Naive B cell (primary cell): ENCODE results near the gene RCC2. TPM values are rescaled to one million over a fixed set of nuclear protein-coding genes. Genes with fewer than 3 reads are reported as not detected.
A peak's percentile ranks its signal among the peaks of the same experiment; 100 is the strongest.

Experiments
- ATAC-seq, 2 donors: fragments of 150-1000 bp; cut with Tn5 transposase; 2 replicates each; pipeline ENCODE4 v1.10.0; 2021; ENCODE audit warnings: low read depth in 2 of 2, mild to moderate bottlenecking in 2 of 2, moderate library complexity in 2 of 2
- DNase-seq: peaks from one replicate; pipeline ENCODE4 v3.0.0; 2022
- H3K27ac Mint-ChIP-seq, 6 donors: one replicate each; pipeline ENCODE4 v1.8.0; 2020 to 2022; ENCODE audit warnings: mild to moderate bottlenecking in 6 of 6, mixed read lengths in 6 of 6, moderate library complexity in 5 of 6, inconsistent platforms in 2 of 6
- H3K27me3 Mint-ChIP-seq, 3 donors: one replicate each; pipeline ENCODE4 v1.8.0; 2021 to 2022; ENCODE audit warnings: mixed read lengths in 3 of 3, mild to moderate bottlenecking in 1 of 3
- H3K36me3 Mint-ChIP-seq, 2 donors: one replicate each; pipeline ENCODE4 v1.8.0; 2020 to 2022; ENCODE audit warnings: mixed read lengths in 2 of 2, inconsistent platforms in 1 of 2, mild to moderate bottlenecking in 1 of 2
- H3K4me1 Mint-ChIP-seq, 3 donors: one replicate each; pipeline ENCODE4 v1.8.0; 2020 to 2022; ENCODE audit warnings: mixed read lengths in 3 of 3, inconsistent platforms in 1 of 3, mild to moderate bottlenecking in 1 of 3, moderate library complexity in 1 of 3
- H3K4me3 Mint-ChIP-seq, 8 donors: one replicate each; pipeline ENCODE4 v1.8.0; 2020 to 2022; ENCODE audit warnings: mild to moderate bottlenecking in 8 of 8, mixed read lengths in 8 of 8, moderate library complexity in 8 of 8, inconsistent platforms in 2 of 8
- H3K9me3 Mint-ChIP-seq, 7 donors: one replicate each; pipeline ENCODE4 v1.8.0; 2020 to 2022; ENCODE audit warnings: mixed read lengths in 7 of 7, mild to moderate bottlenecking in 5 of 7, inconsistent platforms in 2 of 7, moderate library complexity in 1 of 7
- polyA plus RNA-seq, 6 donors: library from polyadenylated mRNA; unstranded; fragments of 300-500 nt; fragmentation: Illumina TruSeq; gene quantifications; one replicate each; pipeline ENCODE4 v1.2.3, GENCODE V29; 2021; ENCODE audit warnings: low read depth in 6 of 6

The RCC2 gene
- polyA plus RNA-seq, 6 donors from 2014 or later = 15.3 to 43.0 (median 24.2) TPM

DNA sequence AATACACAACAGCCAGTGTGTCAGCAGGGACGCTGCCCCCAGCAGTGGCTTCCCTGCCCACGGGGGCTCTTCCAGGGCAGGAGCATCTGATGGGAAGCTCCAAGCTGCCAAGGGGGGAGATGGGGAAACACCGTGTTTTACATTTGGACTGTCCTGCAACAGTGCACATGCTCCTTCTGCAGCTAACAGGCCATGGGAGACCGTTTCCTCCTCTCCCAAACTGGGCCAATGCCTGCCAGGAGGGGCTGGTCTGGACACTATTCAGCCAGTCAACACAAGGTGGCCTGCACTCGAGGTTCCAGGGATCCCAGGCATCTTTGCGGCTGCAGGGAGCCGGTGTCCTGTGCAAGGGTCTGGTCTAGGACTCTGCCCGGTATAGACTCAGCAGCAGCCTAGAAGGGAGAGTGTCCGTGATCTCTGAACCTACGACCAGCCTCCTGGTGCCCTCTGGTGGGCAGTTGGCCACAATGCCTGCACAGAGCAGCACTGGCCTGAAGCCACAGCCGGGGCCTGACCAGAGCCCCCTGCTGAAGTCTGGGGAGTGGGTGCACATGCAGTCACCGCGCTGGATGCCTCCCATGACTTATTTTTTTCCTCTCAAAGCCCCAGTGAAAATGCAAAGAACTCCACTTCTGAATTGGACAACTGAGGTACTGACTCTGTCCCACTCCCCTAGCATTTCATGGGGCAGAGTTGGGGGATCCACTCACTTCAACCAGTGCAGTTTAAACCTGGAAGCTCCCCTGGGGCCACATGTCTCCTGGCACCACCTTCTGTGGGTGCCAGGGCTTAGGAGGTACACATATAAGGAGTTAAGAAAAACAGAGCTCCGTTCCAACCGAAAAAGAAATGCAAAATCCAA lies 33.3 kb downstream of the RCC2 start:
- Mint-ChIP-seq H3K4me3 (no peak overlapping the region), H3K27me3 (no peaks in the 10 kb centered on the region), H3K4me1 (no peaks in the 10 kb centered on the region), H3K36me3 (peaks cover 14 to 22% of the 10 kb centered on the region in 2 donors), H3K9me3 (no peaks in the 10 kb centered on the region), H3K27ac (peak overlapping the region in 3 of 6 donors; percentile 47 to 76 (median 56))
- DNase-seq = peak; percentile 11
- ATAC-seq = peak; percentile 75 to 79

DNA sequence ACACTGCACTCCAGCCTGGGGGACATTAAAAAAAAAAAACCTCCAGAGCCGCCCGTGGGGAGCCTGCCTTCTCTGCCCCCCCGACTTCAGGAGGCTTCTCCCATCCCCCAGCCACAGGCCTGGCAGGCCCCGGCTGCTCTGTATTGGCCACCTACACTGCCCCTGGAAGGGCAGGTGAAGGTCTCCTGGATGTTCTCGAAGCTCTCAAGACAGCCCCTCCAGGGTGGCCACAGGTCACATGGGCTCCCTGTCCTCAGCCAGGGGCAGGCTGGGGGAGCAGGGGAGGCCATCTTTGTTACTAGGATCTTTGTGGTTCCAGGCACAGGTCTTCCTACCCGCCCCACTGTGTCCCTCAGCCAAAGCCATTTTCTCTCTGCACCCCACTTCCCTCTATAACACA lies 34.7 kb downstream of the RCC2 start:
- ATAC-seq (no peak), DNase-seq (no peak)
- Mint-ChIP-seq H3K36me3 (peaks cover 14 to 22% of the 10 kb centered on the region in 2 donors), H3K4me3 (no peak overlapping the region), H3K4me1 (no peaks in the 10 kb centered on the region), H3K27me3 (no peaks in the 10 kb centered on the region), H3K9me3 (no peaks in the 10 kb centered on the region), H3K27ac (peak overlapping the region in 1 of 6 donors; percentile 20)

DNA sequence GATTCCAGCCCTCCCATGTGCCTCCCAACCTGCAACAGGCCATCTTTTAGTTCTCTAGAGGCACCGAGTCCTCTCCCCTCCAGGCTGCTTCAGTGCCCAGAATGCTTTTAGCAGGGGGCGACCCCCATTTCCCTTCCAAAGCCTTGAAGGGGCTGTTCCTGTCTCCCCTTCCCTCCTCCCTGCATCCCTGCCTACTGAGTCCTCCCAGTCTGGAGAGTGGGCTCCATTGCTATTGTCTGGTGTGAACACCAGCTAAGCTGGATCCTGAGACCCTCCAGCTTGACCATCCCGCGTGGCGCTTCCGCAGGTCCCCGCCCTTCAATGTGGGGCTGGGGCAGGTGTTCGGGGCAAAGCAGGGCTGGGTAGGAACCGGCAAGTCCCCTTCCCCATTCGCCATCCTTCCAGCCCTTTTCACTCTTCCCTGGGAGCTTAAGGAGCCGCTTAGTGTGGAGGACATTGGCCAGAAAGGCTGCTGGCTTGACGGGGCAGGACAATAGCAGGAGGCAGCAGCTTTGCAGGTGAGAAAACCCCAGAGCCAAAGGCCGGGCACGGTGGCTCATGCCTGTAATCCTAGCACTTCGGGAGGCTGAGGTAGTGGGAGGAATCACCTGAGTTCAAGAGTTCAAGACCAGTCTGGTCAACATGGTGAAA lies 35.3 kb downstream of the RCC2 start:
- H3K4me3 Mint-ChIP-seq = no peak overlapping the region
- DNase-seq = no peak
- H3K4me1 Mint-ChIP-seq = no peaks in the 10 kb centered on the region
- ATAC-seq = no peak
- peak overlapping the region in 1 of 6 donors; percentile 72 for H3K27ac Mint-ChIP-seq
- peaks cover 14 to 16% of the 10 kb centered on the region in 2 donors for H3K36me3 Mint-ChIP-seq
- no peaks in the 10 kb centered on the region for H3K9me3 Mint-ChIP-seq
- no peaks in the 10 kb centered on the region for H3K27me3 Mint-ChIP-seq

DNA sequence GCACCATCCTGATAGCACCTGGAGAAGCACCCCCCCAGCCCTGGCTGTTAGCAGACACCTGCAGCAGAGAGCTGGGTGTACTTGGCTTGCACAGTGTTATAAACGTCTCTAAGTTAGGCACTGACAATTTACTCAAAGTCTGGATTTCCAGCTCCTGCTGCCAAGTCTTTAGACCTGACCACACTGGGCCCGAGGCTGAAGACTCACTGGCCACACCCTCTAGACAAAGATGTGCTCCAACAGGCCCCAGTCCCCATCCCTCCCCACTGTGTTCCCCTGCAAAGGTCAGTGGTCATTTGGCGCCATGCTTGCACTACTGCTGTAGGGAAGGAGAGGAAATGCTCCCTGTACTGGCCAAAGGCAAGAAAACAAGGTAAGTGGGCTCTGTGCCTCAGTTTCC lies 36.4 kb downstream of the RCC2 start:
- H3K27ac Mint-ChIP-seq = no peak overlapping the region
- H3K9me3 Mint-ChIP-seq = no peaks in the 10 kb centered on the region
- H3K27me3 Mint-ChIP-seq = no peaks in the 10 kb centered on the region
- no peaks in the 10 kb centered on the region for H3K4me1 Mint-ChIP-seq
- H3K4me3 Mint-ChIP-seq = no peak overlapping the region
- no peak for ATAC-seq
- no peak for DNase-seq
- peaks cover 9% of the 10 kb centered on the region in 2 donors for H3K36me3 Mint-ChIP-seq

DNA sequence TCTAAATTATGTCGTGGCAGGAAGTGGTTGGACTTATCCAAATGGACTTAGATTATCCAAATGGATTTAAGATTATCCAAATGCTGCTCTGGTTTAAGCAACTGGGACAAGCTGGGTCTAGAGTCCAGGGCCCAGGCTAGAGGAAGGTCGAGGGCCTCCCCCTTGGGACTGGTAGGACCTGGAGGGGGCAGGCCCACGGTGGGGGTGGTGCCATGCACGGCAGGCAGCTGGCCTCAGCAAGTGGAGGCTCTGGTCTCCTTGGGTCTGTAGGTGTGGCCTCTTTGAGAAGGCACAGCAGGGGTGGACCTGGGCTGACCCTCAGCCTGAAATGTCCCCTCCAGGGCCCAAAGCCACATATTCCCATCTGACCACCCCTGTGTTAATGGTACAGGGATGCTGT lies 37.6 kb downstream of the RCC2 start:
- no peak for DNase-seq
- H3K27me3 Mint-ChIP-seq = no peaks in the 10 kb centered on the region
- H3K4me3 Mint-ChIP-seq = no peak overlapping the region
- ATAC-seq = no peak
- H3K36me3 Mint-ChIP-seq = peaks cover 0 to 2% of the 10 kb centered on the region in 2 donors
- H3K9me3 Mint-ChIP-seq = no peaks in the 10 kb centered on the region
- no peaks in the 10 kb centered on the region for H3K4me1 Mint-ChIP-seq
- H3K27ac Mint-ChIP-seq = no peak overlapping the region

DNA sequence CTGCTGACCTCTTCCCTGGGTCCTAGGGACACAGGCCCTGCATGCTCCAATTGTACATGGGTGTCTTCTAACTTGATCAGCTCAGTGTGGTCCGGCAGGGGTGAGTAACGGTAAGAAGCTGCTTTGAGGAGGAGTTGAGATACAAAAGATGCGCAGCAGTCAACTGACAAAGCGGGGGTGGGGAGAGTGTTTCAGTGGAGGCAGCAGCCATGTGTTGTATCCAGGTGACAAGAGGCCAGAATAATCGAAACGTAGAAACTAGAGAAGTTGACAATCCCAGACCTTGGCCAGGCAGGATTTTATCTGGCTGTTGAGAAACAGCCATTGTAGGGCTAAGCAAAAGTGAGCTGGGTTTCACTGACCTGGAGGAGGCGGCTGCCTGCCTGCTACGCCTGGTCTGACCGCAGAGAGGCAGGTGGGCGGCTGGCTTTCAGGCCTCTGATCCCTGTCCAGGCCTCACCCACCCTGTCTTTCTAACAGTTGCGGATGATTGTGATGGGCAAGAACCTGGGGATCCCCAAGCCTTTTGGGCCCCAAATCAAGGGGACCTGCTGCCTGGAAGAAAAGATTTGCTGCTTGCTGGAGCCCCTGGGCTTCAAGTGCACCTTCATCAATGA lies 38.6 kb downstream of the RCC2 start:
- no peak for DNase-seq
- Mint-ChIP-seq H3K36me3 (no peaks in the 10 kb centered on the region), H3K27ac (peak overlapping the region in 2 of 6 donors; percentile 1 to 74), H3K4me3 (no peak overlapping the region), H3K9me3 (no peaks in the 10 kb centered on the region), H3K27me3 (no peaks in the 10 kb centered on the region), H3K4me1 (no peaks in the 10 kb centered on the region)
- no peak for ATAC-seq

DNA sequence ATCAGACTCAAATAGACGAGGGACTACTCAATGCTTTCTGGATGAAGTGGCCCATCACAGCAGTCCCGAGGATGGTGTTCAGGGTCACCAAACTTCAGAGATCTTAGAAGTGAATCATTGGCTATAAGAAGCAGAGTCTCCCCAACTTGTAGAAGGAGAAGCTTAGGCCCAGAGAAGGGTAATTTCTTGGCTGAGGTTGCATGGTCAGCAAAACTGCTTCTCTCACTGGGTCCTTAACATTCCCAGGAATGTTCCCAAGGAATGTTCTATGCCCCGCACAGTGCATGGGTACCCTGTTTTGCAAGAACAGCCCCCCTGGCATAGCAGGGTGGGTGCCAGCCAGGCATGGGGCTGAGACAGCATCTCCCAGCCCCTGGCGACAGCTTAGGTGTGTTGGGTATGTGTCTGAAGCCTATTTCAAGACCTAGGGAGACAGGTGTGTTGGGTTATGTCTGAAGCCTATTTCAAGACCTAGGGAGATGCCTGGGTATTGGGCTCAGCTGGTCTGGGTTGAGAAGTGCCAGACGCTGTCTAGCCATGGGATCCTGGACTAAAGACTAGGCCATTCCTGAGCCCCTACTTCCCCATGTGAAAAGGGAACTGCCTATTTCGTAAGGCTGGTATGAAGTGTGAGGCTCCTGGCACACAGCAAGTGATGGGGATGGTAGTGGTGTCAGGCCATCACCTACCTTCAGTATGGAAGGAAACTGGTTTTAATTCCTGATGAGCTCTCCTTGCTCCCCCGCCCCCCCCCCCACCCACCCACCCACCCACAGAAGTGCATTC lies 41.4 kb downstream of the RCC2 start:
- no peak overlapping the region for H3K4me3 Mint-ChIP-seq

DNA sequence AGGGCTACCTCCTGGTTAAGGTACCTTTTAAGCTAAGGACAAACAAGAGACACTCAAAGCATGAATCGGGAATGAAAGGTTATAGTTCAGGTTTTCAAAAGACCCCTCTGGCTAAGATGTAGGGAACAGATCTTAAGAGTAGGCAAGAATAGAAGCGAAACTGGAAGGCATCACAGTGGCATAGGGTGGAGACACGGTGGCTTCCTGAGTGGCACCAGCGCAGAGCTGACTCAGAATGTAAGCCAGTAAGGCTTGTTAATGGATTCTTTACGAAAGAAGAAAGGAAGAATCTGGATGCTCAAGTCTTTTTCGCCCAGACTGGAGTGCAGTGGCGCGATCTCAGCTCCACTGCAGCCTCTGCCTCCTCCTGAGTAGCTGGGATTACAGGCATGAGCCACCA lies 46.2 kb downstream of the RCC2 start:
- Mint-ChIP-seq H3K27me3 (peaks cover 0 to 12% (median 10%) of the 10 kb centered on the region in 3 donors), H3K4me1 (peaks cover 0 to 6% (median 0%) of the 10 kb centered on the region in 3 donors), H3K36me3 (no peaks in the 10 kb centered on the region), H3K9me3 (no peaks in the 10 kb centered on the region), H3K27ac (no peak overlapping the region), H3K4me3 (no peak overlapping the region)
- no peak for ATAC-seq
- DNase-seq = no peak

More for the DNA sequence above, 41.4 kb downstream of the RCC2 start:
- Mint-ChIP-seq H3K27ac (no peak overlapping the region), H3K27me3 (peaks cover 0 to 6% (median 0%) of the 10 kb centered on the region in 3 donors), H3K9me3 (no peaks in the 10 kb centered on the region), H3K36me3 (no peaks in the 10 kb centered on the region), H3K4me1 (peaks cover 0 to 2% (median 0%) of the 10 kb centered on the region in 3 donors)
- no peak for ATAC-seq
- no peak for DNase-seq

DNA sequence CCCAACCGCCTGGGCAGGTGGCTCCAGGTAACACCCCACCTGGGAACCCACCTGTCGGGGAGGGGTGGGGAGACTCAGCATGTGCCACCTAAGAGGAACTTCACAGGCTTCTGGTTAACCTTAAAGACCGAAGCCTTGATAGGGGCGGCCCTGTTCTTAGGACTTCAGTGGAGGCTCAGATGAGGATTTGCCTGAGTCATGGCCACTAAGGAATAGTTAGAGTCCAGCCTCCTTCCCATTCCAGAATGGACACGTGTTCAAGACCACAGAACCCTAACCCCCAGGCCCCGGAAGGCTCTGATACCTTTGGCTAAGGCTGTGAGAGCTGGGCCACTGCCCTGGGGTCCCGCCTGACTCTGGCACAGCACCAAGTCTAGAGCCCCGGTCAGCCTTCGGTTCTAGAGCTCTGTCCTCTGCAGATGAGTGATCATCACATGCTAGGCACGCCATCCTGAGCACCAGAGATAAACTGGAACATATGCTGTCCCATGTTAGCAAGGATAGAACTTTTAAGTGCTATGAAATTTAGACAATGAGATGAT lies 47.2 kb downstream of the RCC2 start:
- ATAC-seq (no peak), DNase-seq (no peak)
- Mint-ChIP-seq H3K9me3 (no peaks in the 10 kb centered on the region), H3K4me1 (peaks cover 0 to 6% (median 0%) of the 10 kb centered on the region in 3 donors), H3K4me3 (no peak overlapping the region), H3K27ac (no peak overlapping the region), H3K27me3 (peaks cover 0 to 12% (median 10%) of the 10 kb centered on the region in 3 donors), H3K36me3 (no peaks in the 10 kb centered on the region)

DNA sequence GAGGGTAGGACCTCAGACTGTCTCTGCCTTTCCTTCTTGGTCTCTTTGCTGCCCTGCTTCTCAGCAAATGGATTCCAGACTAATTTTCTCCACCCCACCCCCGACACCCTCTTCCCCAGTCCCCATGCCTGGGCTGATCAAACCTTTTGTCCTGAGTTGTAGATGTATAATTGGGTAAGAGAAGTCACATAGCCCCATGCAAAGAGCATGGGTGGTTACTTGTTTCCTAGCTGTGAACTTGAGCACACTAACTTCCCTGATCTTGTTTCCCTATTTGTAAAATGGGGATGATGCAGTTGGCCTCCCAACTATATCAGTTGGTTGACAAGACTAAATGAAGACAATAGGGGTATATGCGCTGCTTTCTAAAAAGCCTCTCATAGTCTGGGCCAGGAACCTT lies 58.3 kb downstream of the RCC2 start:
- Mint-ChIP-seq H3K36me3 (no peaks in the 10 kb centered on the region), H3K9me3 (no peaks in the 10 kb centered on the region), H3K4me1 (no peaks in the 10 kb centered on the region), H3K4me3 (no peak overlapping the region), H3K27ac (no peak overlapping the region), H3K27me3 (peaks cover 13 to 35% (median 32%) of the 10 kb centered on the region in 3 donors)
- DNase-seq = no peak
- ATAC-seq = no peak

DNA sequence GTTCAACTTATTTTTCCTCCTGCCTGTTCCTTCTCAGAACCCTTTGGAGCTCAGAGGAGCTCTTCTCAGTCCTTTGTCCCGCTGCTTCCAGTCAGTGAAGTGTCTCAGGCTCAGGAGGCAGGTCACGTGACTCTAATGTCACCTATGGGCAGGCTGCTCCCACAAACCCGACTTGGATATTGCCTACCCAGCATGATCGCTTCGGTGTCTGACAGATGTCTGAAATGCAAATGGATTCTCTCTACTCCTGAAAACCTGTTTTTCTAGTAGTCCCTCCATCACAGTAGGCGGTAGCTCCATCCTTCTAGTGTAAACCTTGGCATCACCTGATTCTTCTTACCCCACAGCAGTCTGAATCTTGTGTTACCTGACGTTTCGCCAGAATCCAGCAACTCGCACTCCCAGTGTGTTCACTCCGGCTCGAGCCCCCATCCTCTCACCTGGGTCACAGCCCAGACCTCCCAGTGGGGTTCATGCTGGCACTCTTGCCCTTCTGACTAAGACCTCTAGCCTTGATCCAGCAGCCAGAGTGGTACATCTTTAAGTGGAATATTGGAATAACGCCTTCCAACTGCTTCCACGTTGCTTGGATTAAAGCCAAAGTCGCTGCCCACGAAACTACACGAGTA lies 62.0 kb downstream of the RCC2 start:
- Mint-ChIP-seq H3K4me3 (peak overlapping the region in 1 of 8 donors; percentile 1), H3K27ac (no peak overlapping the region), H3K36me3 (no peaks in the 10 kb centered on the region), H3K4me1 (no peaks in the 10 kb centered on the region), H3K27me3 (peaks cover 13 to 32% (median 20%) of the 10 kb centered on the region in 3 donors), H3K9me3 (no peaks in the 10 kb centered on the region)
- DNase-seq (no peak), ATAC-seq (no peak)

DNA sequence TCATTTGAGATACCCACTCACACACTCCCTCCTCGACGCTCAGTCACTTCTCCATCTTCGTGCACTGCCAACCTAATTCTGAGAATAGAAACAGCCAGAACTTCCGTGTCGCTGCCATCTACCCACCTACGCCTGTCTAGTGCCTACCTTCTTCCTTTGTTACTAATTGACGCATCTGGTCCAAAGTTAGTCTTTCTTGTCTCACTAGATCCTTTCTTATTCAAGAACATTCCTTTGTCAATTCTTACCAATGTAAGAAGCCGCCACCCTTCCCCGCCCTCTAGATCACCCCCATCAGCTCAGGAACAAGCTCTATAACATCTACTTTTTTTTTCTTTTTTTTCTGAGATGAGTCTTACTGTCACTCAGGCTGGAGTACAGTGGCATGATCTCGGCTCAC lies 63.8 kb downstream of the RCC2 start:
- H3K4me1 Mint-ChIP-seq = no peaks in the 10 kb centered on the region
- H3K27me3 Mint-ChIP-seq = peaks cover 10 to 22% (median 15%) of the 10 kb centered on the region in 3 donors
- H3K4me3 Mint-ChIP-seq = no peak overlapping the region
- H3K9me3 Mint-ChIP-seq = no peaks in the 10 kb centered on the region
- no peak for ATAC-seq
- H3K36me3 Mint-ChIP-seq = no peaks in the 10 kb centered on the region
- no peak for DNase-seq
- no peak overlapping the region for H3K27ac Mint-ChIP-seq
